K562 (cell line): Measurements from ENCODE around the gene PMVK. TPM values are rescaled to one million over a fixed set of nuclear protein-coding genes. Genes with fewer than 3 reads are reported as not detected.
A peak's percentile ranks its signal among the peaks of the same experiment; 100 is the strongest.

Experiments used
- CC2D1A ChIP-seq: fragments of 450-650 bp; IDR thresholded peaks from 2 replicates; pipeline ENCODE4 v1.6.1; 2017; ENCODE audit warnings: mild to moderate bottlenecking
- E2F3 ChIP-seq: fragments of 250-450 bp; sonication (Bioruptor Pico); IDR thresholded peaks from 2 replicates; pipeline ENCODE4 v1.4.0; 2020; ENCODE audit warnings: mild to moderate bottlenecking
- E2F8 ChIP-seq: fragments of 450-650 bp; IDR thresholded peaks from 2 replicates; pipeline ENCODE4 v1.7.1; 2018; ENCODE audit warnings: mild to moderate bottlenecking, low read depth; ENCODE audit not compliant: partially characterized antibody
- ELF2 ChIP-seq: fragments of 250-450 bp; sonication (Bioruptor Pico); IDR thresholded peaks from 2 replicates; pipeline ENCODE4 v1.5.0; 2021; ENCODE audit warnings: mild to moderate bottlenecking
- HMGXB4 ChIP-seq: sonication (generic); formaldehyde crosslinking; IDR thresholded peaks from 2 replicates; pipeline ENCODE4 v1.8.1; 2023; ENCODE audit warnings: mild to moderate bottlenecking, missing genetic modification reagents
- IFI16 ChIP-seq: fragments of 250-450 bp; sonication (Bioruptor Pico); IDR thresholded peaks from 2 replicates; pipeline ENCODE4 v2.1.2; 2022; ENCODE audit warnings: mild to moderate bottlenecking, inconsistent platforms
- L3MBTL2 ChIP-seq: fragments of 450-650 bp; IDR thresholded peaks from 2 replicates; pipeline ENCODE4 v1.6.1; 2016; ENCODE audit warnings: mild to moderate bottlenecking, moderate library complexity
- MLLT1 ChIP-seq, 2 experiments: fragments of 450-650 bp; IDR thresholded peaks; 2 replicates each; pipeline ENCODE4 v1.6.1; 2016
- PPARD ChIP-seq: fragments of 250-450 bp; sonication (Bioruptor Pico); IDR thresholded peaks from 2 replicates; pipeline ENCODE4 v1.8.0; 2022; ENCODE audit warnings: inconsistent platforms, mild to moderate bottlenecking, moderate library complexity
- TAF7 ChIP-seq: fragments of 450-650 bp; IDR thresholded peaks from 2 replicates; pipeline ENCODE4 v1.6.1; 2016; ENCODE audit warnings: missing genetic modification characterization, missing compliant biosample characterization
- TAL1 ChIP-seq: fragments of 450-650 bp; IDR thresholded peaks from 2 replicates; pipeline ENCODE4 v1.6.1; 2016; ENCODE audit warnings: mild to moderate bottlenecking
- TEAD4 ChIP-seq, 2 experiments: sonication (generic) in 1 of 2; formaldehyde crosslinking in 1 of 2; IDR thresholded peaks; 2 replicates each; pipeline versions ENCODE4 v1.6.1 to v1.8.0; 2012 to 2022; ENCODE audit warnings: borderline replicate concordance in 1 of 2, inconsistent platforms in 1 of 2, low read length in 1 of 2, mild to moderate bottlenecking in 1 of 2, missing genetic modification reagents in 1 of 2
- ZNF407 ChIP-seq: fragments of 450-650 bp; IDR thresholded peaks from 2 replicates; pipeline ENCODE4 v1.6.1; 2016; ENCODE audit warnings: low read depth
- polyA plus RNA-seq, 8 experiments: library from polyadenylated mRNA; depleted of rRNA in 4 of 8; stranded (reverse) in 5 of 8; unstranded in 3 of 8; fragments of >200 nt; fragmentation: Nextera tagmentation in 2 of 8; fragmentation: Illumina TruSeq in 1 of 8; extraction: Ambion mirVana in 2 of 8; extraction: Trizol in 1 of 8; gene quantifications; 2 replicates each; pipeline versions ENCODE4 v1.2.1 to v1.2.3, GENCODE V29; 2011 to 2014; ENCODE audit warnings: inconsistent platforms in 1 of 8, missing spikeins in 1 of 8
- total RNA-seq, 7 experiments: library from RNA; depleted of rRNA in 6 of 7; stranded (reverse); fragments of >200 nt in 6 of 7; fragmentation: Illumina TruSeq in 2 of 7; extraction: Trizol in 2 of 7; gene quantifications; 2 replicates each; pipeline versions ENCODE4 v1.2.1 to v1.2.3, GENCODE V29; 2011 to 2021; ENCODE audit warnings: low replicate concordance in 1 of 7

The PMVK gene
- total and polyA plus RNA-seq, 9 of the 15 experiments (the other 6 are each of a cell fraction or from before 2014, with no cell fraction given): 1.1 to 15.3 (median 6.3) TPM

- TF ChIP-seq ELF2 (CRISPR knock-in tag) (no peak; the same call in 1 of the 2 replicates), CC2D1A (peak; percentile 79; the same call in 1 of the 2 replicates), E2F8 (peak; percentile 77), L3MBTL2 (peak; percentile 100), TAF7 (tag) (peak; percentile 62; the same call in 1 of the 2 replicates), TAL1 (no peak), ZNF407 (no peak), PPARD (CRISPR knock-in tag) (no peak), E2F3 (CRISPR knock-in tag) (peak; percentile 60; the same call in 1 of the 2 replicates), IFI16 (CRISPR knock-in tag) (no peak), HMGXB4 (CRISPR knock-in tag) (0 out of 2 replicates have a peak, but pooled peaks have one; percentile 22), TEAD4 (IDR thresholded peaks at IDR 0.05; ENCODE audit: low read length) (peak; percentile 50; the same call in 1 of the 2 replicates), TEAD4 (CRISPR knock-in tag; IDR thresholded peaks at IDR 0.05; ENCODE audit: borderline replicate concordance) (no peak), MLLT1 (IDR thresholded peaks at IDR 0.05) (peak in 1 of 2 experiments; percentile 94; a peak in 2 of 4 replicates)
Observed at GRCh38 chr1:154974102-154974807, 37.7 kb upstream of the PMVK start, which contains the start of gene CKS1B (continued).
